CD14-positive monocyte (primary cell): ENCODE data around the gene MYO5B. TPM values are rescaled to one million over a fixed set of nuclear protein-coding genes. Genes with fewer than 3 reads are reported as not detected.

Experiments
- DNase-seq, 3 donors: peaks; one replicate each; pipeline ENCODE4 v3.0.0-alpha.2; 2011 to 2022
- H2AFZ ChIP-seq: 2 replicates; pipeline ENCODE4 v1.6.0; 2012; ENCODE audit warnings: mild to moderate bottlenecking, low read depth, low read length, inconsistent platforms; ENCODE audit not compliant: insufficient read depth, poor library complexity, severe bottlenecking
- H3K27ac ChIP-seq, 2 donors: 1 replicate in 1 of 2; 2 replicates in 1 of 2; pipeline ENCODE4 v1.5.1; 2012 to 2013; ENCODE audit warnings: low read length in 2 of 2, control low read depth in 1 of 2, inconsistent platforms in 1 of 2, low read depth in 1 of 2, mild to moderate bottlenecking in 1 of 2
- H3K27me3 ChIP-seq, 2 donors: one replicate each; pipeline versions ENCODE4 v1.6.0 to v1.6.1; 2011 to 2013; ENCODE audit warnings: low read length in 2 of 2; ENCODE audit not compliant: control insufficient read depth in 2 of 2, insufficient read depth in 2 of 2
- H3K36me3 ChIP-seq, 2 donors: replicated peaks in 1 of 2; 1 replicate in 1 of 2; 2 replicates in 1 of 2; pipeline versions ENCODE4 v1.5.1 to v1.6.1; 2012 to 2013; ENCODE audit warnings: low read length in 2 of 2, control low read depth in 1 of 2, inconsistent platforms in 1 of 2, mild to moderate bottlenecking in 1 of 2; ENCODE audit not compliant: insufficient read depth in 2 of 2, control insufficient read depth in 1 of 2
- H3K4me1 ChIP-seq, 2 donors: 1 replicate in 1 of 2; 2 replicates in 1 of 2; pipeline versions ENCODE4 v1.5.1 to v1.6.1; 2012 to 2013; ENCODE audit warnings: low read length in 2 of 2, control low read depth in 1 of 2, inconsistent platforms in 1 of 2, mild to moderate bottlenecking in 1 of 2, moderate library complexity in 1 of 2; ENCODE audit not compliant: insufficient read depth in 2 of 2, control insufficient read depth in 1 of 2
- H3K4me2 ChIP-seq: replicated peaks from 2 replicates; pipeline ENCODE3; 2012; ENCODE audit warnings: low read length, moderate library complexity, mild to moderate bottlenecking; ENCODE audit not compliant: poor library complexity, severe bottlenecking; ENCODE audit errors: extremely low read depth
- H3K4me3 ChIP-seq, 3 experiments: fragments of 200-600 bp in 1 of 3; sonication (generic) in 1 of 3; replicated peaks in 1 of 3; 1 replicate in 2 of 3; 2 replicates in 1 of 3; pipeline ENCODE4 v1.5.1; 2011 to 2013; ENCODE audit warnings: low read length in 3 of 3, mild to moderate bottlenecking in 3 of 3, control low read depth in 2 of 3, low read depth in 2 of 3, inconsistent platforms in 1 of 3, moderate library complexity in 1 of 3
- H3K79me2 ChIP-seq: 2 replicates; pipeline ENCODE4 v1.6.0; 2012; ENCODE audit warnings: mild to moderate bottlenecking, control low read depth, inconsistent platforms, low read length, moderate library complexity; ENCODE audit not compliant: insufficient read depth
- H3K9ac ChIP-seq: 2 replicates; pipeline ENCODE4 v1.6.0; 2017; ENCODE audit warnings: low read length, mild to moderate bottlenecking; ENCODE audit not compliant: insufficient read depth, poor library complexity, severe bottlenecking
- H3K9me3 ChIP-seq, 2 donors: replicated peaks in 1 of 2; 1 replicate in 1 of 2; 2 replicates in 1 of 2; pipeline versions ENCODE4 v1.5.1 to v1.6.1; 2012 to 2013; ENCODE audit warnings: low read length in 2 of 2, control low read depth in 1 of 2; ENCODE audit not compliant: control insufficient read depth in 1 of 2, insufficient read depth in 1 of 2
- H4K20me1 ChIP-seq: 2 replicates; pipeline ENCODE4 v1.6.0; 2012; ENCODE audit warnings: mild to moderate bottlenecking, low read length, control low read depth, moderate library complexity; ENCODE audit not compliant: insufficient read depth
- H3K27ac Mint-ChIP-seq, 7 donors: one replicate each; pipeline ENCODE4 v1.8.0; 2020; ENCODE audit warnings: mild to moderate bottlenecking in 7 of 7, mixed read lengths in 7 of 7, moderate library complexity in 6 of 7, inconsistent platforms in 2 of 7
- H3K27me3 Mint-ChIP-seq, 3 donors: one replicate each; pipeline ENCODE4 v1.8.0; 2021 to 2022; ENCODE audit warnings: low read depth in 3 of 3, mild to moderate bottlenecking in 3 of 3, mixed read lengths in 3 of 3, moderate library complexity in 3 of 3, inconsistent platforms in 1 of 3
- H3K36me3 Mint-ChIP-seq, 2 donors: one replicate each; pipeline ENCODE4 v1.8.0; 2020; ENCODE audit warnings: mixed read lengths in 2 of 2, inconsistent platforms in 1 of 2, mild to moderate bottlenecking in 1 of 2
- H3K4me1 Mint-ChIP-seq: one replicate; pipeline ENCODE4 v1.8.0; 2020; ENCODE audit warnings: mild to moderate bottlenecking, mixed read lengths
- H3K4me3 Mint-ChIP-seq, 2 donors: one replicate each; pipeline ENCODE4 v1.8.0; 2020; ENCODE audit warnings: mild to moderate bottlenecking in 2 of 2, mixed read lengths in 2 of 2, moderate library complexity in 1 of 2
- H3K9me3 Mint-ChIP-seq, 7 donors: one replicate each; pipeline ENCODE4 v1.8.0; 2020 to 2022; ENCODE audit warnings: mixed read lengths in 7 of 7, mild to moderate bottlenecking in 6 of 7, moderate library complexity in 6 of 7, inconsistent platforms in 2 of 7
- CTCF ChIP-seq: fragments of 200-600 bp; IDR thresholded peaks from one replicate; pipeline ENCODE4 v1.8.0; 2022; ENCODE audit warnings: antibody characterized with exemption, mild to moderate bottlenecking
- WGBS: methylation state at CpG from one replicate; pipeline ENCODE4 v1.1.5; 2013; ENCODE audit warnings: missing lambda C conversion rate; ENCODE audit not compliant: insufficient coverage; 5-methylcytosine and 5-hydroxymethylcytosine counted together
- intact Hi-C, 2 donors: fragments of 100-400 bp; cut with micrococcal nuclease; formaldehyde crosslinking; loops; one replicate each; pipeline versions ENCODE4 v1.15.0 to v1.15.1; 2023
- polyA plus RNA-seq, 3 donors: library from polyadenylated mRNA; depleted of rRNA in 1 of 3; unstranded in 2 of 3; stranded (reverse) in 1 of 3; fragments of 300-500 nt in 2 of 3; fragments of >200 nt in 1 of 3; fragmentation: Illumina TruSeq in 2 of 3; gene quantifications; 1 replicate in 2 of 3; 2 replicates in 1 of 3; pipeline ENCODE4 v1.2.3, GENCODE V29; 2012 to 2021

The MYO5B gene
- polyA plus RNA-seq, 3 donors = 0.04 TPM; not detected in 2

- Mint-ChIP-seq H3K4me3 (no peak overlapping the region), H3K9me3 (peaks cover 0 to 6% (median 0%) of the 10 kb centered on the region in 7 donors), H3K4me1 (no peaks in the 10 kb centered on the region), H3K27me3 (peaks cover 0 to 4% (median 0%) of the 10 kb centered on the region in 3 donors), H3K36me3 (no peaks in the 10 kb centered on the region), H3K27ac (peak overlapping the region in 1 of 7 donors; percentile 27)
- no peaks in the 10 kb centered on the region for H3K9me3 ChIP-seq
- no peaks in the 10 kb centered on the region for H3K79me2 ChIP-seq
- no peaks in the 10 kb centered on the region for H3K27me3 ChIP-seq
- no peak for DNase-seq
- no peak overlapping the region for H3K27ac ChIP-seq
- no peak overlapping the region for H3K4me3 ChIP-seq
- no peak for TF ChIP-seq CTCF
- no peaks in the 10 kb centered on the region for H4K20me1 ChIP-seq
- 83% methylated on average over 2 of the region's 3 CpGs for WGBS
- H2AFZ ChIP-seq = no peak overlapping the region
- intact Hi-C loops = no loop called here
- no peak overlapping the region for H3K9ac ChIP-seq
- H3K4me2 ChIP-seq = no peak overlapping the region
- H3K36me3 ChIP-seq = no peaks in the 10 kb centered on the region
- no peaks in the 10 kb centered on the region for H3K4me1 ChIP-seq
Measured at GRCh38 chr18:50083708-50084107, 111.2 kb downstream of the MYO5B start.

GRCh38 chr18:50080932-50081560 lies 113.9 kb downstream of the MYO5B start:
- H3K4me3 Mint-ChIP-seq = no peak overlapping the region
- H3K36me3 Mint-ChIP-seq = no peaks in the 10 kb centered on the region
- Histone ChIP-seq H3K4me3 (no peak overlapping the region), H2AFZ (no peak overlapping the region), H4K20me1 (no peaks in the 10 kb centered on the region), H3K27me3 (no peaks in the 10 kb centered on the region), H3K9ac (no peak overlapping the region), H3K36me3 (no peaks in the 10 kb centered on the region), H3K4me2 (no peak overlapping the region), H3K4me1 (no peaks in the 10 kb centered on the region), H3K79me2 (no peaks in the 10 kb centered on the region), H3K27ac (no peak overlapping the region), H3K9me3 (no peaks in the 10 kb centered on the region)
- no CpG with 5 or more reads among the region's 2 CpGs for WGBS
- H3K9me3 Mint-ChIP-seq = peaks cover 0 to 5% (median 0%) of the 10 kb centered on the region in 7 donors
- no peaks in the 10 kb centered on the region for H3K4me1 Mint-ChIP-seq
- no peak overlapping the region for H3K27ac Mint-ChIP-seq
- TF ChIP-seq CTCF = no peak
- peaks cover 0 to 2% (median 0%) of the 10 kb centered on the region in 3 donors for H3K27me3 Mint-ChIP-seq
- intact Hi-C loops = no loop called here
- DNase-seq = no peak
